Endothelial cell of umbilical vein (primary cell): ENCODE results near the gene MAPT. TPM values are rescaled to one million over a fixed set of nuclear protein-coding genes. Genes with fewer than 3 reads are reported as not detected.

Source experiments
- BruUV-seq: library from RNA; stranded (reverse); fragments of 400-500 nt; replicated peaks from 2 replicates; lab custom pipeline; 2021; lab: Mats Ljungman, UMichigan
- CTCF ChIA-PET: fragments of 300-600, 350-600 bp; sonication (Branson Sonifier 250); formaldehyde crosslinking; loops from one replicate; lab custom pipeline; 2021; ENCODE audit warnings: antibody characterized with exemption, inconsistent platforms; lab: Charles Lee
- POLR2A ChIA-PET: fragments of 300-600, 350-600 bp; sonication (Branson Sonifier 250); formaldehyde crosslinking; loops from one replicate; lab custom pipeline; 2021; ENCODE audit warnings: antibody characterized with exemption, inconsistent platforms; lab: Charles Lee
- DNase-seq: peaks from one replicate; pipeline ENCODE4 v3.0.0-alpha.2; 2011; ENCODE audit warnings: low read depth, low spot score
- FAIRE-seq: peaks from 2 replicates; lab custom pipeline; 2011; peaks lifted over from hg19 to GRCh38; lab: Jason Lieb, UNC
- H2AFZ ChIP-seq: 2 replicates; pipeline ENCODE4 v1.6.0; 2012; ENCODE audit warnings: low read depth, low read length, control low read depth, inconsistent platforms
- H3K27ac ChIP-seq: 2 replicates; pipeline ENCODE4 v1.5.1; 2011; ENCODE audit warnings: low read depth, mild to moderate bottlenecking, control low read depth, low read length, moderate library complexity; ENCODE audit not compliant: insufficient read depth
- H3K27me3 ChIP-seq, 2 experiments: 2 replicates each; pipeline versions ENCODE4 v1.6.0 to v1.6.1; 2011; ENCODE audit warnings: low read length in 2 of 2, mixed read lengths in 1 of 2; ENCODE audit not compliant: control insufficient read depth in 2 of 2, insufficient read depth in 2 of 2
- H3K36me3 ChIP-seq, 2 experiments: 2 replicates in 1 of 2; 3 replicates in 1 of 2; pipeline ENCODE4 v1.5.1; 2011; ENCODE audit warnings: low read length in 2 of 2, mild to moderate bottlenecking in 1 of 2, moderate library complexity in 1 of 2; ENCODE audit not compliant: control insufficient read depth in 2 of 2, insufficient read depth in 2 of 2; ENCODE audit errors: extremely low read depth in 1 of 2
- H3K4me1 ChIP-seq: 3 replicates; pipeline ENCODE4 v1.5.1; 2011; ENCODE audit warnings: mild to moderate bottlenecking, low read length; ENCODE audit not compliant: control insufficient read depth, insufficient read depth; ENCODE audit errors: extremely low read depth
- H3K4me2 ChIP-seq: 2 replicates; pipeline ENCODE4 v1.6.1; 2011; ENCODE audit warnings: low read length, control low read depth, mixed read lengths; ENCODE audit not compliant: insufficient read depth
- H3K4me3 ChIP-seq, 3 experiments: fragments of 200-600 bp in 1 of 3; sonication (generic), shearing (Covaris generic) in 1 of 3; replicated peaks in 1 of 3; 2 replicates each; pipeline ENCODE4 v1.5.1; 2011 to 2016; ENCODE audit warnings: control low read depth in 3 of 3, low read length in 3 of 3, mild to moderate bottlenecking in 2 of 3, inconsistent platforms in 1 of 3, low read depth in 1 of 3, moderate library complexity in 1 of 3; ENCODE audit not compliant: insufficient read depth in 1 of 3
- H3K79me2 ChIP-seq: 2 replicates; pipeline ENCODE4 v1.6.0; 2012; ENCODE audit warnings: low read length, inconsistent platforms; ENCODE audit not compliant: control insufficient read depth, insufficient read depth
- H3K9ac ChIP-seq: replicated peaks from 2 replicates; pipeline ENCODE3; 2011; ENCODE audit warnings: low read length, control low read depth; ENCODE audit not compliant: insufficient read depth; ENCODE audit errors: extremely low read depth
- H3K9me1 ChIP-seq: replicated peaks from 3 replicates; pipeline ENCODE4 v1.6.0; 2011; ENCODE audit warnings: mild to moderate bottlenecking, low read length; ENCODE audit not compliant: control insufficient read depth, insufficient read depth; ENCODE audit errors: extremely low read depth
- H3K9me3 ChIP-seq: replicated peaks from 2 replicates; pipeline ENCODE4 v1.5.1; 2012; ENCODE audit warnings: low read length, inconsistent platforms; ENCODE audit not compliant: control insufficient read depth, insufficient read depth
- H4K20me1 ChIP-seq: replicated peaks from 2 replicates; pipeline ENCODE3; 2011; ENCODE audit warnings: mild to moderate bottlenecking, low read length; ENCODE audit not compliant: control insufficient read depth, insufficient read depth; ENCODE audit errors: extremely low read depth
- EZH2 ChIP-seq: IDR thresholded peaks from 2 replicates; pipeline ENCODE4 v1.6.1; 2012; ENCODE audit warnings: borderline replicate concordance, low read depth, mild to moderate bottlenecking, moderate library complexity, low read length, inconsistent platforms; ENCODE audit not compliant: severe bottlenecking
- FOS ChIP-seq: IDR thresholded peaks from 2 replicates; pipeline ENCODE4 v1.6.1; 2011; ENCODE audit warnings: mild to moderate bottlenecking, low read length, moderate library complexity, borderline replicate concordance; ENCODE audit not compliant: insufficient read depth
- GATA2 ChIP-seq: IDR thresholded peaks from 2 replicates; pipeline ENCODE4 v1.7.0; 2011; ENCODE audit warnings: low read depth, mild to moderate bottlenecking, moderate library complexity, mixed read lengths, low read length; ENCODE audit not compliant: insufficient read length, insufficient read depth
- JUN ChIP-seq: IDR thresholded peaks from 2 replicates; pipeline ENCODE4 v1.6.1; 2011; ENCODE audit warnings: borderline replicate concordance, low read depth; ENCODE audit not compliant: insufficient read length, insufficient read depth
- MYC ChIP-seq: IDR thresholded peaks from one replicate; pipeline ENCODE4 v1.6.1; 2011; ENCODE audit warnings: mild to moderate bottlenecking, low read depth, low read length
- POLR2A ChIP-seq: IDR thresholded peaks from 2 replicates; pipeline ENCODE4 v1.6.1; 2012; ENCODE audit warnings: low read depth, mild to moderate bottlenecking, control low read depth, low read length
- POLR2AphosphoS5 ChIP-seq: IDR thresholded peaks from 2 replicates; pipeline ENCODE4 v1.6.1; 2012; ENCODE audit warnings: low read depth, mild to moderate bottlenecking, control low read depth, low read length, moderate library complexity; ENCODE audit not compliant: insufficient read depth
- dilution Hi-C: fragments of 300-500 bp; cut with MboI; formaldehyde crosslinking; loops from one replicate; pipeline ENCODE4 v1.15.0; 2019; ENCODE audit warnings: low sequenced_read_pairs; ENCODE audit not compliant: extremely low pct_ligation_motif_present
- intact Hi-C: fragments of 100-400 bp; cut with micrococcal nuclease; formaldehyde crosslinking; loops from one replicate; pipeline ENCODE4 v1.10.0; 2022
- polyA plus RNA-seq, 4 experiments: library from polyadenylated mRNA; depleted of rRNA in 3 of 4; stranded (reverse) in 3 of 4; unstranded in 1 of 4; fragments of >200 nt; gene quantifications; 2 replicates each; pipeline versions ENCODE4 v1.2.1 to v1.2.3, GENCODE V29; 2011 to 2012; ENCODE audit warnings: missing spikeins in 1 of 4
- total RNA-seq: library from RNA; stranded (reverse); gene quantifications from 2 replicates; pipeline ENCODE4 v1.2.3, GENCODE V29; 2021
- TF ChIP-seq, protein P1 (sequence below), 2 donors: IDR thresholded peaks; 1 replicate in 1 of 2; 2 replicates in 1 of 2; pipeline ENCODE4 v1.5.1; 2011; ENCODE audit warnings: low read length in 2 of 2, mild to moderate bottlenecking in 2 of 2, moderate library complexity in 2 of 2, control low read depth in 1 of 2, inconsistent platforms in 1 of 2, low read depth in 1 of 2; ENCODE audit not compliant: insufficient read depth in 1 of 2; ENCODE audit errors: extremely low read depth in 1 of 2
- TF ChIP-seq, protein P2 (sequence below): IDR thresholded peaks from 2 replicates; pipeline ENCODE4 v1.6.1; 2011; ENCODE audit not compliant: insufficient read depth, insufficient read length

MAPT gene
- total and polyA plus RNA-seq, 2 donors (not counting 3 experiments of a cell fraction or from before 2014, with no cell fraction given) = 0.04 to 0.51 TPM

DNA sequence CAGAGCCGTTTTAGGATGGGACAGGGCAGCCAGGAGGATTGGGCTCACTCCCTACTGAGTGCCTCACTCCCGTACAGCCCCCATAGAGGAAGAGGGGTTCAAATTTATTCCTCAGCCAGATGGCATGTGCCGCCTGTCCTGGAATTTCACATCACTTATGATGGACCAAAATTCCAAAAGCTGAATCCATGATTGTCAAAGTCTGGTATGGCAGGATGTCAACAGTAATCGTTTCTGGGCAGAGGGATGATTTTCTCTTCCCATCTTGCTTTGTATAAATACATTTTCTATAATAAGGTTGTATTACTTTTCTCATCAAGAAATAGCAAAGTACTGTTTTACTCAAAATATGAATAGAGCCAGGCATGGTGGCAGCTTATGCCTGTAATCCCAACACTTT lies 66.0 kb downstream of the MAPT start:
- Histone ChIP-seq H3K79me2 (no peaks in the 10 kb centered on the region), H3K36me3 (no peaks in the 10 kb centered on the region), H3K27ac (no peak overlapping the region), H3K9me1 (no peaks in the 10 kb centered on the region), H3K9me3 (no peaks in the 10 kb centered on the region), H3K4me1 (no peaks in the 10 kb centered on the region), H3K9ac (no peak overlapping the region), H3K27me3 (peaks cover 0 to 4% of the 10 kb centered on the region in 2 experiments), H3K4me2 (no peak overlapping the region), H2AFZ (no peak overlapping the region), H3K4me3 (no peak overlapping the region), H4K20me1 (no peaks in the 10 kb centered on the region)
- POLR2A ChIA-PET = no interaction called here
- FAIRE-seq = no peak
- no TSS peak for BruUV-seq
- CTCF ChIA-PET = interaction anchor here (1.2 kb wide), 1 partner anchor 11 kb away, joined by 6 read pairs; no protein-coding TSS in a partner anchor
- intact Hi-C loops (no loop called here), dilution Hi-C loops (no loop called here)
- TF ChIP-seq MYC (no peak), EZH2 (no peak), GATA2 (no peak), FOS (no peak), POLR2A (no peak), JUN (no peak), POLR2AphosphoS5 (no peak)
- TF ChIP-seq, protein P1, sequence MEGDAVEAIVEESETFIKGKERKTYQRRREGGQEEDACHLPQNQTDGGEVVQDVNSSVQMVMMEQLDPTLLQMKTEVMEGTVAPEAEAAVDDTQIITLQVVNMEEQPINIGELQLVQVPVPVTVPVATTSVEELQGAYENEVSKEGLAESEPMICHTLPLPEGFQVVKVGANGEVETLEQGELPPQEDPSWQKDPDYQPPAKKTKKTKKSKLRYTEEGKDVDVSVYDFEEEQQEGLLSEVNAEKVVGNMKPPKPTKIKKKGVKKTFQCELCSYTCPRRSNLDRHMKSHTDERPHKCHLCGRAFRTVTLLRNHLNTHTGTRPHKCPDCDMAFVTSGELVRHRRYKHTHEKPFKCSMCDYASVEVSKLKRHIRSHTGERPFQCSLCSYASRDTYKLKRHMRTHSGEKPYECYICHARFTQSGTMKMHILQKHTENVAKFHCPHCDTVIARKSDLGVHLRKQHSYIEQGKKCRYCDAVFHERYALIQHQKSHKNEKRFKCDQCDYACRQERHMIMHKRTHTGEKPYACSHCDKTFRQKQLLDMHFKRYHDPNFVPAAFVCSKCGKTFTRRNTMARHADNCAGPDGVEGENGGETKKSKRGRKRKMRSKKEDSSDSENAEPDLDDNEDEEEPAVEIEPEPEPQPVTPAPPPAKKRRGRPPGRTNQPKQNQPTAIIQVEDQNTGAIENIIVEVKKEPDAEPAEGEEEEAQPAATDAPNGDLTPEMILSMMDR (IDR thresholded peaks at IDR 0.05; ENCODE audit: extremely low read depth in 1 of 2, insufficient read depth in 1 of 2, low read depth in 1 of 2, low read length in 2 of 2) = no peak
- TF ChIP-seq, protein P2, sequence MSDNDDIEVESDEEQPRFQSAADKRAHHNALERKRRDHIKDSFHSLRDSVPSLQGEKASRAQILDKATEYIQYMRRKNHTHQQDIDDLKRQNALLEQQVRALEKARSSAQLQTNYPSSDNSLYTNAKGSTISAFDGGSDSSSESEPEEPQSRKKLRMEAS = no peak
- no peak for DNase-seq
